Esophagus squamous epithelium (tissue), 5 donors: ENCODE results near the gene STT3A. TPM values are rescaled to one million over a fixed set of nuclear protein-coding genes. Genes with fewer than 3 reads are reported as not detected.

ENCODE experiments used
- DNase-seq: peaks from one replicate; lab custom pipeline; 2025; lab: John Stamatoyannopoulos, UW
- H3K27ac ChIP-seq, 4 donors: fragments of 200-600 bp; sonication (generic); one replicate each; pipeline ENCODE4 v1.5.1; 2016 to 2019; ENCODE audit warnings: mild to moderate bottlenecking in 1 of 4
- H3K27me3 ChIP-seq, 4 donors: fragments of 200-600 bp; sonication (generic); 1 replicate in 3 of 4; 2 replicates in 1 of 4; pipeline versions ENCODE4 v1.5.1 to v1.6.0; 2017 to 2021; ENCODE audit warnings: antibody characterized with exemption in 1 of 4
- H3K36me3 ChIP-seq, 3 donors: fragments of 200-600 bp; sonication (generic); one replicate each; pipeline ENCODE4 v1.5.1; 2016 to 2019
- H3K4me1 ChIP-seq, 3 donors: fragments of 200-600 bp; sonication (generic); one replicate each; pipeline ENCODE4 v1.5.1; 2017 to 2019
- H3K4me3 ChIP-seq, 4 donors: fragments of 200-600 bp; sonication (generic); 1 replicate in 3 of 4; 2 replicates in 1 of 4; pipeline ENCODE4 v1.5.1; 2016 to 2019; ENCODE audit warnings: mild to moderate bottlenecking in 2 of 4, moderate library complexity in 1 of 4
- H3K9me3 ChIP-seq, 3 donors: fragments of 200-600 bp; sonication (generic); one replicate each; pipeline ENCODE4 v1.5.1; 2016 to 2019
- CTCF ChIP-seq, 6 experiments: fragments of 450-650 bp in 4 of 6; fragments of 200-600 bp in 2 of 6; sonication (generic) in 2 of 6; IDR thresholded peaks; one replicate each; pipeline ENCODE4 v1.5.1; 2016 to 2019; ENCODE audit warnings: antibody characterized with exemption in 6 of 6, mild to moderate bottlenecking in 4 of 6, moderate library complexity in 4 of 6
- POLR2A ChIP-seq, 4 donors: fragments of 450-650 bp; IDR thresholded peaks; one replicate each; pipeline ENCODE4 v1.6.1; 2017; ENCODE audit warnings: antibody characterized with exemption in 4 of 4, mild to moderate bottlenecking in 4 of 4, moderate library complexity in 3 of 4
- WGBS, 2 donors: methylation state at CpG; one replicate each; pipeline ENCODE4 v1.1.5; 2018; 5-methylcytosine and 5-hydroxymethylcytosine counted together
- intact Hi-C: fragments of 100-400 bp; cut with DNase I; formaldehyde crosslinking; loops from one replicate; pipeline ENCODE4 v1.15.0; 2022
- total RNA-seq, 4 donors: library from RNA; depleted of rRNA; stranded (reverse); fragments of >200 nt; gene quantifications; one replicate each; pipeline ENCODE4 v1.1.0, GENCODE V29; 2016
- donor health status: DM: yes; HTN: yes; CAD: no.

The STT3A gene
- total RNA-seq, 4 donors from 2014 or later, result 50.7 to 89.7 (median 67.2) TPM

GRCh38 chr11:125626288-125626950, 33.8 kb downstream of the STT3A start:
- no peak for TF ChIP-seq CTCF (IDR thresholded peaks at IDR 0.05)
- TF ChIP-seq POLR2A (IDR thresholded peaks at IDR 0.05), result no peak
- WGBS, 2 donors, result 1% methylated on average over 16 of the region's 18 CpGs
- H3K27me3 ChIP-seq, result no peaks in the 10 kb centered on the region
- H3K9me3 ChIP-seq, result no peaks in the 10 kb centered on the region
- peak overlapping the region; percentile 48 to 84 (median 78) for H3K4me3 ChIP-seq
- peaks cover 0 to 25% (median 14%) of the 10 kb centered on the region in 3 donors for H3K4me1 ChIP-seq
- H3K36me3 ChIP-seq, result peaks cover 0 to 13% (median 1%) of the 10 kb centered on the region in 3 donors
- H3K27ac ChIP-seq, result peak overlapping the region; percentile 92 to 97 (median 95)
- DNase-seq, result no peak
- intact Hi-C loops, result no loop called here

- H3K4me3 ChIP-seq, result peak overlapping the region in 1 of 4 donors; percentile 84
- WGBS, 2 donors, result 63 to 64% methylated on average over 7 of the region's 7 CpGs
- H3K4me1 ChIP-seq, result peaks cover 0 to 25% (median 14%) of the 10 kb centered on the region in 3 donors
- TF ChIP-seq CTCF (IDR thresholded peaks at IDR 0.05) (no peak), POLR2A (IDR thresholded peaks at IDR 0.05) (no peak)
- no peaks in the 10 kb centered on the region for H3K27me3 ChIP-seq
- DNase-seq, result no peak
- H3K27ac ChIP-seq, result no peak overlapping the region
- peaks cover 0 to 3% (median 0%) of the 10 kb centered on the region in 3 donors for H3K36me3 ChIP-seq
- no peaks in the 10 kb centered on the region for H3K9me3 ChIP-seq
- intact Hi-C loops, result no loop called here
Observed at GRCh38 chr11:125627236-125627910, 34.7 kb downstream of the STT3A start.

- TF ChIP-seq POLR2A (IDR thresholded peaks at IDR 0.05) (no peak), CTCF (IDR thresholded peaks at IDR 0.05) (no peak)
- H3K9me3 ChIP-seq, result no peaks in the 10 kb centered on the region
- no peak overlapping the region for H3K27ac ChIP-seq
- H3K36me3 ChIP-seq, result peaks cover 0 to 41% (median 0%) of the 10 kb centered on the region in 3 donors
- no peaks in the 10 kb centered on the region for H3K27me3 ChIP-seq
- DNase-seq, result no peak
- H3K4me1 ChIP-seq, result no peaks in the 10 kb centered on the region
- 74% methylated on average over 3 of the region's 3 CpGs for WGBS, 2 donors
- intact Hi-C loops, result no loop called here
- H3K4me3 ChIP-seq, result no peak overlapping the region
Observed at GRCh38 chr11:125637840-125638239, 45.2 kb downstream of the STT3A start.

- no peak for DNase-seq
- WGBS, 2 donors, result 85% methylated on average over 1 of the region's 1 CpG
- Histone ChIP-seq H3K27ac (no peak overlapping the region), H3K27me3 (no peaks in the 10 kb centered on the region), H3K4me1 (no peaks in the 10 kb centered on the region), H3K36me3 (peaks cover 0 to 41% (median 0%) of the 10 kb centered on the region in 3 donors), H3K4me3 (no peak overlapping the region), H3K9me3 (no peaks in the 10 kb centered on the region)
- intact Hi-C loops, result no loop called here
- TF ChIP-seq POLR2A (IDR thresholded peaks at IDR 0.05) (no peak), CTCF (IDR thresholded peaks at IDR 0.05) (no peak)
Observed at GRCh38 chr11:125638315-125638714, 45.7 kb downstream of the STT3A start.

- H3K4me1 ChIP-seq, result no peaks in the 10 kb centered on the region
- no peaks in the 10 kb centered on the region for H3K9me3 ChIP-seq
- no peak for TF ChIP-seq CTCF (IDR thresholded peaks at IDR 0.05)
- no peak for TF ChIP-seq POLR2A (IDR thresholded peaks at IDR 0.05)
- no peak overlapping the region for H3K27ac ChIP-seq
- 88 to 92% methylated on average over 3 of the region's 3 CpGs for WGBS, 2 donors
- DNase-seq, result no peak
- no peaks in the 10 kb centered on the region for H3K27me3 ChIP-seq
- H3K36me3 ChIP-seq, result peaks cover 0 to 26% (median 0%) of the 10 kb centered on the region in 3 donors
- intact Hi-C loops, result no loop called here
- no peak overlapping the region for H3K4me3 ChIP-seq
Observed at GRCh38 chr11:125645871-125646270, 53.2 kb downstream of the STT3A start.
